Sigmoid colon (tissue), 7 donors: Measurements from ENCODE around the gene LSM12. TPM values are rescaled to one million over a fixed set of nuclear protein-coding genes. Genes with fewer than 3 reads are reported as not detected.

ENCODE experiments used
- DNase-seq: peaks from one replicate; pipeline ENCODE4 v3.0.0-alpha.2; 2019
- H3K27ac ChIP-seq, 4 donors: fragments of 200-600 bp; sonication (generic); one replicate each; pipeline ENCODE4 v1.5.1; 2016 to 2019; ENCODE audit warnings: mild to moderate bottlenecking in 1 of 4
- H3K27me3 ChIP-seq, 3 donors: fragments of 200-600 bp; sonication (generic); one replicate each; pipeline ENCODE4 v1.5.1; 2019; ENCODE audit warnings: mild to moderate bottlenecking in 1 of 3
- H3K36me3 ChIP-seq, 4 donors: fragments of 200-600 bp; sonication (generic); one replicate each; pipeline ENCODE4 v1.5.1; 2016 to 2019
- H3K4me1 ChIP-seq, 4 donors: fragments of 200-600 bp; sonication (generic); one replicate each; pipeline ENCODE4 v1.5.1; 2017 to 2019
- H3K4me3 ChIP-seq, 4 donors: fragments of 200-600 bp; sonication (generic); one replicate each; pipeline ENCODE4 v1.5.1; 2017 to 2019; ENCODE audit warnings: mild to moderate bottlenecking in 2 of 4, moderate library complexity in 1 of 4
- H3K9me3 ChIP-seq, 4 donors: fragments of 200-600 bp in 3 of 4; sonication (generic) in 3 of 4; one replicate each; pipeline versions ENCODE4 v1.5.1 to v1.6.1; 2013 to 2019
- CTCF ChIP-seq, 4 experiments: fragments of 450-650 bp in 3 of 4; fragments of 200-600 bp in 1 of 4; IDR thresholded peaks; one replicate each; pipeline ENCODE4 v1.5.1; 2016 to 2019; ENCODE audit warnings: antibody characterized with exemption in 4 of 4, mild to moderate bottlenecking in 3 of 4, moderate library complexity in 2 of 4
- EP300 ChIP-seq, 4 donors: sonication (generic); formaldehyde crosslinking; IDR thresholded peaks; one replicate each; pipeline ENCODE4 v1.6.1; 2017; ENCODE audit warnings: antibody characterized with exemption in 4 of 4
- POLR2A ChIP-seq, 2 donors: fragments of 450-650 bp; IDR thresholded peaks; one replicate each; pipeline ENCODE4 v1.6.1; 2016; ENCODE audit warnings: antibody characterized with exemption in 2 of 2, mild to moderate bottlenecking in 2 of 2, moderate library complexity in 2 of 2
- POLR2AphosphoS5 ChIP-seq, 4 donors: sonication (generic); formaldehyde crosslinking; IDR thresholded peaks; one replicate each; pipeline ENCODE4 v1.6.1; 2017; ENCODE audit warnings: antibody characterized with exemption in 4 of 4
- WGBS, 2 donors: extraction: QIAGEN DNeasy Blood & Tissue Kit; methylation state at CpG; one replicate each; pipeline ENCODE4 v1.1.7; 2013; 5-methylcytosine and 5-hydroxymethylcytosine counted together
- intact Hi-C: fragments of 100-400 bp; cut with DNase I; formaldehyde crosslinking; loops from one replicate; pipeline ENCODE4 v1.15.1; 2023
- polyA plus RNA-seq, 3 donors: library from polyadenylated mRNA; stranded (reverse); fragments of 200-250 nt; gene quantifications; one replicate each; pipeline ENCODE4 v1.2.3, GENCODE V29; 2013
- total RNA-seq, 4 donors: library from RNA; depleted of rRNA; stranded (reverse); fragments of >200 nt; gene quantifications; one replicate each; pipeline ENCODE4 v1.1.0, GENCODE V29; 2016
- donor health status: healthy with polysubstance abuse.
- donor health status: Bipolar disorder and iron deficiency.
- donor health status: healthy.

Gene LSM12
- total and polyA plus RNA-seq, 7 donors = 28.8 to 46.9 (median 37.9) TPM

- H3K4me3 ChIP-seq = peak overlapping the region; percentile 10 to 53 (median 48)
- H3K27me3 ChIP-seq = peaks cover 22 to 65% (median 40%) of the 10 kb centered on the region in 3 donors
- no peaks in the 10 kb centered on the region for H3K9me3 ChIP-seq
- 1 to 3% methylated on average over 59 of the region's 59 CpGs for WGBS, 2 donors
- H3K27ac ChIP-seq = peak overlapping the region in 1 of 4 donors; percentile 66
- no peak for TF ChIP-seq CTCF (IDR thresholded peaks at IDR 0.05)
- TF ChIP-seq POLR2A (IDR thresholded peaks at IDR 0.05) = no peak
- TF ChIP-seq POLR2AphosphoS5 (IDR thresholded peaks at IDR 0.05) = no peak
- no peak for TF ChIP-seq EP300 (IDR thresholded peaks at IDR 0.05)
- H3K4me1 ChIP-seq = peaks cover 0 to 42% (median 40%) of the 10 kb centered on the region in 4 donors
- intact Hi-C loops = no loop called here
- DNase-seq = no peak
- peaks cover 0 to 5% (median 0%) of the 10 kb centered on the region in 4 donors for H3K36me3 ChIP-seq
Observed at GRCh38 chr17:44005527-44006271, 60.8 kb downstream of the LSM12 start.

- DNase-seq = no peak
- peak overlapping the region in 3 of 4 donors; percentile 10 to 53 (median 53) for H3K4me3 ChIP-seq
- TF ChIP-seq POLR2AphosphoS5 (IDR thresholded peaks at IDR 0.05) (no peak), EP300 (IDR thresholded peaks at IDR 0.05) (no peak), CTCF (IDR thresholded peaks at IDR 0.05) (no peak), POLR2A (IDR thresholded peaks at IDR 0.05) (no peak)
- no peak overlapping the region for H3K27ac ChIP-seq
- H3K27me3 ChIP-seq = peaks cover 22 to 65% (median 40%) of the 10 kb centered on the region in 3 donors
- no peaks in the 10 kb centered on the region for H3K36me3 ChIP-seq
- peaks cover 0 to 42% (median 40%) of the 10 kb centered on the region in 4 donors for H3K4me1 ChIP-seq
- H3K9me3 ChIP-seq = no peaks in the 10 kb centered on the region
- intact Hi-C loops = no loop called here
- 1 to 3% methylated on average over 71 of the region's 71 CpGs for WGBS, 2 donors
Observed at GRCh38 chr17:44004761-44005526, 61.5 kb downstream of the LSM12 start.

GRCh38 chr17:44004077-44004760 lies 62.3 kb downstream of the LSM12 start, which contains the start of gene NAGS:
NAGS (plus strand) TSS chr17:44004622; CDS start chr17:44004664, 42 bp downstream.
- DNase-seq = no peak
- Histone ChIP-seq H3K36me3 (no peaks in the 10 kb centered on the region), H3K27me3 (peaks cover 22 to 65% (median 40%) of the 10 kb centered on the region in 3 donors), H3K4me3 (peak within 1 kb of the TSS in 3 of 4 donors; percentile 44 to 53 (median 53)), H3K9me3 (no peaks in the 10 kb centered on the region), H3K4me1 (peaks cover 0 to 42% (median 40%) of the 10 kb centered on the region in 4 donors), H3K27ac (no peak within 1 kb of the TSS)
- 6 to 10% methylated on average over 25 of the region's 25 CpGs for WGBS, 2 donors
- TF ChIP-seq EP300 (IDR thresholded peaks at IDR 0.05) (no peak), POLR2AphosphoS5 (IDR thresholded peaks at IDR 0.05) (no peak), POLR2A (IDR thresholded peaks at IDR 0.05) (no peak), CTCF (IDR thresholded peaks at IDR 0.05) (no peak)
- intact Hi-C loops = no loop called here

GRCh38 chr17:44002141-44002848 lies 64.2 kb downstream of the LSM12 start:
- TF ChIP-seq CTCF (IDR thresholded peaks at IDR 0.05) (no peak), POLR2A (IDR thresholded peaks at IDR 0.05) (no peak), EP300 (IDR thresholded peaks at IDR 0.05) (no peak), POLR2AphosphoS5 (IDR thresholded peaks at IDR 0.05) (no peak)
- Histone ChIP-seq H3K4me3 (no peak overlapping the region), H3K27me3 (peaks cover 22 to 57% (median 30%) of the 10 kb centered on the region in 3 donors), H3K4me1 (peaks cover 0 to 32% (median 31%) of the 10 kb centered on the region in 4 donors), H3K36me3 (no peaks in the 10 kb centered on the region), H3K9me3 (no peaks in the 10 kb centered on the region), H3K27ac (no peak overlapping the region)
- no peak for DNase-seq
- 82 to 84% methylated on average over 9 of the region's 9 CpGs for WGBS, 2 donors
- intact Hi-C loops = no loop called here
